Stomach (tissue), 9 donors: Measurements from ENCODE around the gene CUL7. TPM values are rescaled to one million over a fixed set of nuclear protein-coding genes. Genes with fewer than 3 reads are reported as not detected.

ENCODE experiments used
- DNase-seq, 2 donors: peaks; one replicate each; pipeline versions ENCODE4 v3.0.0 to v3.0.0-alpha.2; 2013 to 2019
- H3K27ac ChIP-seq, 5 donors: fragments of 200-600 bp in 4 of 5; sonication (generic) in 4 of 5; one replicate each; pipeline ENCODE4 v1.5.1; 2013 to 2019; ENCODE audit warnings: mild to moderate bottlenecking in 1 of 5, moderate library complexity in 1 of 5
- H3K27me3 ChIP-seq, 3 donors: fragments of 200-600 bp; sonication (generic); one replicate each; pipeline ENCODE4 v1.5.1; 2017 to 2019; ENCODE audit warnings: mixed run types in 1 of 3
- H3K36me3 ChIP-seq, 4 donors: fragments of 200-600 bp; sonication (generic); 1 replicate in 3 of 4; 2 replicates in 1 of 4; pipeline ENCODE4 v1.5.1; 2016 to 2019
- H3K4me1 ChIP-seq, 4 donors: fragments of 200-600 bp; sonication (generic); one replicate each; pipeline ENCODE4 v1.5.1; 2016 to 2019
- H3K4me3 ChIP-seq, 4 donors: fragments of 200-600 bp; sonication (generic) in 3 of 4; one replicate each; pipeline ENCODE4 v1.5.1; 2016 to 2019; ENCODE audit warnings: mild to moderate bottlenecking in 1 of 4
- H3K9me3 ChIP-seq, 4 donors: fragments of 200-600 bp; sonication (generic); one replicate each; pipeline ENCODE4 v1.5.1; 2016 to 2019
- EP300 ChIP-seq: sonication (generic); formaldehyde crosslinking; IDR thresholded peaks from one replicate; pipeline ENCODE4 v1.6.1; 2017; ENCODE audit warnings: antibody characterized with exemption
- POLR2A ChIP-seq, 4 donors: fragments of 450-650 bp; IDR thresholded peaks; one replicate each; pipeline ENCODE4 v1.6.1; 2016; ENCODE audit warnings: antibody characterized with exemption in 4 of 4, control low read depth in 2 of 4, mild to moderate bottlenecking in 1 of 4, moderate library complexity in 1 of 4
- POLR2AphosphoS5 ChIP-seq, 3 donors: sonication (generic); formaldehyde crosslinking; IDR thresholded peaks; one replicate each; pipeline ENCODE4 v1.6.1; 2016; ENCODE audit warnings: antibody characterized with exemption in 3 of 3
- WGBS, 5 donors: extraction: QIAGEN DNeasy Blood & Tissue Kit in 3 of 5; methylation state at CpG; one replicate each; pipeline versions ENCODE4 v1.1.5 to v1.1.7; 2013 to 2018; 5-methylcytosine and 5-hydroxymethylcytosine counted together
- intact Hi-C: fragments of 100-400 bp; cut with DNase I; formaldehyde crosslinking; loops from one replicate; pipeline ENCODE4 v1.15.1; 2023; ENCODE audit warnings: low total_unique reads
- polyA plus RNA-seq, 3 donors: library from polyadenylated mRNA; stranded (reverse); fragments of 200-250 nt; gene quantifications; one replicate each; pipeline ENCODE4 v1.2.3, GENCODE V29; 2013
- total RNA-seq, 5 donors: library from RNA; depleted of rRNA; stranded (reverse); fragments of >200 nt; gene quantifications; one replicate each; pipeline versions ENCODE4 v1.1.0 to v1.2.3, GENCODE V29; 2014 to 2016
- TF ChIP-seq, protein P1 (sequence below), 7 experiments: fragments of 450-650 bp in 4 of 7; fragments of 200-600 bp in 3 of 7; sonication (generic) in 3 of 7; IDR thresholded peaks; one replicate each; pipeline ENCODE4 v1.5.1; 2016 to 2019; ENCODE audit warnings: antibody characterized with exemption in 7 of 7, control low read depth in 2 of 7, mild to moderate bottlenecking in 1 of 7
- donor health status: healthy with polysubstance abuse.
- donor health status: Bipolar disorder and iron deficiency.
- donor health status: healthy.

The CUL7 gene
- total and polyA plus RNA-seq, 8 donors, result 4.4 to 26.1 (median 10.5) TPM

GRCh38 chr6:43038727-43039126 lies 14.9 kb downstream of the CUL7 start:
- no peaks in the 10 kb centered on the region for H3K27me3 ChIP-seq
- no peak overlapping the region for H3K27ac ChIP-seq
- intact Hi-C loops, result no loop called here
- H3K4me3 ChIP-seq, result no peak overlapping the region
- WGBS, 5 donors, result 56 to 87% (median 72%) methylated on average over 9 of the region's 9 CpGs
- peaks cover 0 to 6% (median 0%) of the 10 kb centered on the region in 4 donors for H3K4me1 ChIP-seq
- no peak for TF ChIP-seq POLR2AphosphoS5 (IDR thresholded peaks at IDR 0.05)
- TF ChIP-seq, protein P1, sequence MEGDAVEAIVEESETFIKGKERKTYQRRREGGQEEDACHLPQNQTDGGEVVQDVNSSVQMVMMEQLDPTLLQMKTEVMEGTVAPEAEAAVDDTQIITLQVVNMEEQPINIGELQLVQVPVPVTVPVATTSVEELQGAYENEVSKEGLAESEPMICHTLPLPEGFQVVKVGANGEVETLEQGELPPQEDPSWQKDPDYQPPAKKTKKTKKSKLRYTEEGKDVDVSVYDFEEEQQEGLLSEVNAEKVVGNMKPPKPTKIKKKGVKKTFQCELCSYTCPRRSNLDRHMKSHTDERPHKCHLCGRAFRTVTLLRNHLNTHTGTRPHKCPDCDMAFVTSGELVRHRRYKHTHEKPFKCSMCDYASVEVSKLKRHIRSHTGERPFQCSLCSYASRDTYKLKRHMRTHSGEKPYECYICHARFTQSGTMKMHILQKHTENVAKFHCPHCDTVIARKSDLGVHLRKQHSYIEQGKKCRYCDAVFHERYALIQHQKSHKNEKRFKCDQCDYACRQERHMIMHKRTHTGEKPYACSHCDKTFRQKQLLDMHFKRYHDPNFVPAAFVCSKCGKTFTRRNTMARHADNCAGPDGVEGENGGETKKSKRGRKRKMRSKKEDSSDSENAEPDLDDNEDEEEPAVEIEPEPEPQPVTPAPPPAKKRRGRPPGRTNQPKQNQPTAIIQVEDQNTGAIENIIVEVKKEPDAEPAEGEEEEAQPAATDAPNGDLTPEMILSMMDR (IDR thresholded peaks at IDR 0.05), result no peak
- no peak for TF ChIP-seq POLR2A (IDR thresholded peaks at IDR 0.05)
- TF ChIP-seq EP300, result no peak
- DNase-seq, result no peak
- peaks cover 53 to 97% (median 96%) of the 10 kb centered on the region in 4 donors for H3K36me3 ChIP-seq
- no peaks in the 10 kb centered on the region for H3K9me3 ChIP-seq

- no peak overlapping the region for H3K4me3 ChIP-seq
- TF ChIP-seq, protein P1 (IDR thresholded peaks at IDR 0.05), result no peak
- TF ChIP-seq POLR2AphosphoS5 (IDR thresholded peaks at IDR 0.05), result no peak
- no peak for TF ChIP-seq POLR2A (IDR thresholded peaks at IDR 0.05)
- no peak for TF ChIP-seq EP300
- 88 to 96% (median 90%) methylated on average over 8 to 9 of the region's 9 CpGs for WGBS, 5 donors
- no peaks in the 10 kb centered on the region for H3K27me3 ChIP-seq
- H3K36me3 ChIP-seq, result peaks cover 47 to 97% (median 94%) of the 10 kb centered on the region in 4 donors
- no peaks in the 10 kb centered on the region for H3K9me3 ChIP-seq
- intact Hi-C loops, result no loop called here
- peaks cover 0 to 6% (median 0%) of the 10 kb centered on the region in 4 donors for H3K4me1 ChIP-seq
- H3K27ac ChIP-seq, result no peak overlapping the region
- DNase-seq, result no peak
These were observed 15.9 kb downstream of the CUL7 start for GRCh38 chr6:43037706-43038105.

GRCh38 chr6:43037197-43037596 lies 16.5 kb downstream of the CUL7 start:
- Histone ChIP-seq H3K36me3 (peaks cover 47 to 97% (median 94%) of the 10 kb centered on the region in 4 donors), H3K4me1 (peaks cover 0 to 6% (median 0%) of the 10 kb centered on the region in 4 donors), H3K27ac (no peak overlapping the region), H3K9me3 (no peaks in the 10 kb centered on the region), H3K4me3 (no peak overlapping the region), H3K27me3 (no peaks in the 10 kb centered on the region)
- 69 to 91% (median 79%) methylated on average over 5 of the region's 5 CpGs for WGBS, 5 donors
- TF ChIP-seq POLR2AphosphoS5 (IDR thresholded peaks at IDR 0.05) (no peak), POLR2A (IDR thresholded peaks at IDR 0.05) (no peak), EP300 (no peak)
- TF ChIP-seq, protein P1 (IDR thresholded peaks at IDR 0.05), result no peak
- no peak for DNase-seq
- intact Hi-C loops, result no loop called here

- 85 to 94% (median 92%) methylated on average over 9 of the region's 9 CpGs for whole genome bisulfite sequencing, 5 donors
- TF ChIP-seq, protein P1 (IDR thresholded peaks at IDR 0.05), result no peak
- TF ChIP-seq POLR2A (IDR thresholded peaks at IDR 0.05) (no peak), POLR2AphosphoS5 (IDR thresholded peaks at IDR 0.05) (no peak), EP300 (no peak)
These were observed 16.9 kb downstream of the CUL7 start for GRCh38 chr6:43036712-43037111.

More at GRCh38 chr6:43036712-43037111, 16.9 kb downstream of the CUL7 start:
- intact Hi-C loops, result no loop called here
- H3K27ac ChIP-seq, result no peak overlapping the region
- peaks cover 0 to 6% (median 0%) of the 10 kb centered on the region in 4 donors for H3K4me1 ChIP-seq
- no peak overlapping the region for H3K4me3 ChIP-seq
- peaks cover 50 to 99% (median 95%) of the 10 kb centered on the region in 4 donors for H3K36me3 ChIP-seq
- H3K27me3 ChIP-seq, result no peaks in the 10 kb centered on the region
- DNase-seq, result no peak
- no peaks in the 10 kb centered on the region for H3K9me3 ChIP-seq
